ENCODE results near the gene LCOR. TPM values are rescaled to one million over a fixed set of nuclear protein-coding genes. Genes with fewer than 3 reads are reported as not detected.

LCOR gene
- total RNA-seq, 1 experiment from 2014 or later: 39.2 TPM

DNA sequence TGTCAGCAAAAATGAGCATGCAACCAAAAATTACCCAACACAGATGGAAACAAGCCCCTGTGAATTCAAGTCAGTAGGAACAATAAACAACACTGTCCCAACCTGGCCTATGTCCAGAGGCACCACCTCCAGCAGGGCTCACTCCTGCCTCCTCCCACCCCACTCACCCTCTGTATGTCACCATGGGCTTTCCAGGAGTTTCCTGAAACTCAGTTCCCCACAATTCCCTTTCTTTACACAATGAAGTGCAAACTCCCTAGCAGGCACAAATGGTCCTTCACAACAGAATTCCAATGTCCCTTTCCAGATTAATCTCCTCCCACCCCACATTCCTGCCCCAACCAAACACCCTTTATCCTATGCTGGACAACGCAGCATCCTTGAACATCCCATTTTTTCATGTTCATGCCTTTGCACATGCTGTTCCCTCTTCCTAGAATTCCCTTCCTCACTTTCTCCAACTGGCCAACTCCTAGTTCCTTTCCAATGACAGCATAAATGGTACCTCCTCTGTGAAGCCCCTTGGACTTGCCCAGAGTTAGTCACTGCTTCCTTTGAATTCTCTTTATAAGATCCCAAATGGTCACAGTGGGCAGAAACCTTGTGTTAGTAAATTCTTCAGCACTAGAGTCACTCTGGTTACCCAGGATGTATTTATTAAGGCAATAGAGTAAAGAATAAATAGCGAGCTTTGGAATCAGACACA is 196.2 kb downstream of the LCOR start:
- no TSS peak for BruUV-seq (replicated peaks)
- Histone ChIP-seq H3K4me1 (ENCODE audit: insufficient read depth, low read length, poor library complexity, severe bottlenecking) (no peaks in the 10 kb centered on the region), H3K9me3 (ENCODE audit: low read depth, low read length, poor library complexity, severe bottlenecking) (no peaks in the 10 kb centered on the region), H3K4me3 (ENCODE audit: low read depth, low read length, poor library complexity, severe bottlenecking) (no peak overlapping the region), H3K36me3 (ENCODE audit: insufficient read depth, low read length, poor library complexity, severe bottlenecking) (no peaks in the 10 kb centered on the region), H3K27ac (ENCODE audit: low read depth, low read length, poor library complexity, severe bottlenecking) (no peak overlapping the region), H3K27me3 (replicated peaks; ENCODE audit: insufficient read depth, low read depth, low read length, poor library complexity) (no peaks in the 10 kb centered on the region)
- no peak for DNase-seq (ENCODE audit: low spot score)
- CTCF ChIA-PET: no interaction called here
- no peak for TF ChIP-seq EZH2 (IDR thresholded peaks at IDR 0.05; ENCODE audit: borderline replicate concordance, low read depth, low read length, poor library complexity, severe bottlenecking)
- TF ChIP-seq, protein P1, sequence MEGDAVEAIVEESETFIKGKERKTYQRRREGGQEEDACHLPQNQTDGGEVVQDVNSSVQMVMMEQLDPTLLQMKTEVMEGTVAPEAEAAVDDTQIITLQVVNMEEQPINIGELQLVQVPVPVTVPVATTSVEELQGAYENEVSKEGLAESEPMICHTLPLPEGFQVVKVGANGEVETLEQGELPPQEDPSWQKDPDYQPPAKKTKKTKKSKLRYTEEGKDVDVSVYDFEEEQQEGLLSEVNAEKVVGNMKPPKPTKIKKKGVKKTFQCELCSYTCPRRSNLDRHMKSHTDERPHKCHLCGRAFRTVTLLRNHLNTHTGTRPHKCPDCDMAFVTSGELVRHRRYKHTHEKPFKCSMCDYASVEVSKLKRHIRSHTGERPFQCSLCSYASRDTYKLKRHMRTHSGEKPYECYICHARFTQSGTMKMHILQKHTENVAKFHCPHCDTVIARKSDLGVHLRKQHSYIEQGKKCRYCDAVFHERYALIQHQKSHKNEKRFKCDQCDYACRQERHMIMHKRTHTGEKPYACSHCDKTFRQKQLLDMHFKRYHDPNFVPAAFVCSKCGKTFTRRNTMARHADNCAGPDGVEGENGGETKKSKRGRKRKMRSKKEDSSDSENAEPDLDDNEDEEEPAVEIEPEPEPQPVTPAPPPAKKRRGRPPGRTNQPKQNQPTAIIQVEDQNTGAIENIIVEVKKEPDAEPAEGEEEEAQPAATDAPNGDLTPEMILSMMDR (conservative IDR thresholded peaks at IDR 0.05; ENCODE audit: low read depth, low read length): no peak
- POLR2A ChIA-PET (ENCODE audit: low non-redundant PET): interaction anchor here (0.8 kb wide), 1 partner anchor 192 kb away, joined by 3 read pairs; no protein-coding TSS in a partner anchor
- intact Hi-C loops (cut with micrococcal nuclease; ENCODE audit: unreplicated experiment): loop anchor here (5.0 to 10.0 kb wide), 4 partner anchors 116 to 631 kb away; no protein-coding TSS in a partner anchor

DNA sequence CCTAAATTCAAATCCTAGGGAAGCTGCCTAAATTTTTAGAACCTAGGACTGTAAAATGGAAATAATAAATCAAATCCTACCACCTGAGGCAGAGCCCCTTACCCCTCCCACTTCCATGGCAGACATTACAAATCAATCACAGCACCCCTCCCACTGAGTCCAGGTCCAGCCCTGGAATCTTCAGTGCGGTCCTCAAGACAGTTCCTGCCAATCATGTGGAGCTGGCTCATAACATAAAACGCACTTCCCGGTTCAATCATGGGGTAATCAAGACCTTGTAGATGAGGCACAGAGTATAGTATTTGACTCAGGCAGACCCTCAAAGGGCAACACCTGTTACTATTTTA is 196.7 kb downstream of the LCOR start:
- Histone ChIP-seq H3K4me1 (ENCODE audit: insufficient read depth, low read length, poor library complexity, severe bottlenecking) (no peaks in the 10 kb centered on the region), H3K27ac (ENCODE audit: low read depth, low read length, poor library complexity, severe bottlenecking) (no peak overlapping the region), H3K9me3 (ENCODE audit: low read depth, low read length, poor library complexity, severe bottlenecking) (no peaks in the 10 kb centered on the region), H3K4me3 (ENCODE audit: low read depth, low read length, poor library complexity, severe bottlenecking) (no peak overlapping the region), H3K36me3 (ENCODE audit: insufficient read depth, low read length, poor library complexity, severe bottlenecking) (no peaks in the 10 kb centered on the region), H3K27me3 (replicated peaks; ENCODE audit: insufficient read depth, low read depth, low read length, poor library complexity) (no peaks in the 10 kb centered on the region)
- DNase-seq (ENCODE audit: low spot score): no peak
- TF ChIP-seq, protein P1 (conservative IDR thresholded peaks at IDR 0.05; ENCODE audit: low read depth, low read length): no peak
- no peak for TF ChIP-seq EZH2 (IDR thresholded peaks at IDR 0.05; ENCODE audit: borderline replicate concordance, low read depth, low read length, poor library complexity, severe bottlenecking)
- BruUV-seq (replicated peaks): no TSS peak
- CTCF ChIA-PET: no interaction called here
- POLR2A ChIA-PET (ENCODE audit: low non-redundant PET): no interaction called here
- intact Hi-C loops (cut with micrococcal nuclease; ENCODE audit: unreplicated experiment): loop anchor here (5.0 to 10.0 kb wide), 4 partner anchors 117 to 632 kb away; no protein-coding TSS in a partner anchor

DNA sequence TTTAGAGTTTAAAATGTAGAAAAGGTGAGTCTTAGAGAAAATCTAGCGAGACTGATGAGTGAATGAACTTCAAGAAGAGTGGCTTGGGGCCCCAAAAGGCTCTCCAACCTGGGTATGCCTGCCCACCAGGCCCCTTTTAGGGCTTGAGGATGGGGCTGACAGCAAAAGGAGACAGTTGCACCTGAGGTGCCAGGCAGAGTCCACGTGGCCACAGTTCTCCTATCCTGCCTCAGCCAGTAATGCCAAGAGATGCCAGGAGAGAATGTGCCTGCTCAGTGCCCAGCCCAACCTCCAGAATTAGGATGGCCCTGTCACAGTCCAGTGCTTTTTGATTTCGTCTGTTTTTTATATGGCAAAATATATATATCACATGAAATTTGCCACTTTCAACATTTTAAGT is 197.2 kb downstream of the LCOR start:
- no peak for DNase-seq (ENCODE audit: low spot score)
- H3K27me3 ChIP-seq (replicated peaks; ENCODE audit: insufficient read depth, low read depth, low read length, poor library complexity): no peaks in the 10 kb centered on the region
- CTCF ChIA-PET: no interaction called here
- no peaks in the 10 kb centered on the region for H3K36me3 ChIP-seq (ENCODE audit: insufficient read depth, low read length, poor library complexity, severe bottlenecking)
- no peak for TF ChIP-seq EZH2 (IDR thresholded peaks at IDR 0.05; ENCODE audit: borderline replicate concordance, low read depth, low read length, poor library complexity, severe bottlenecking)
- TF ChIP-seq, protein P1 (conservative IDR thresholded peaks at IDR 0.05; ENCODE audit: low read depth, low read length): no peak
- no TSS peak for BruUV-seq (replicated peaks)
- no peaks in the 10 kb centered on the region for H3K4me1 ChIP-seq (ENCODE audit: insufficient read depth, low read length, poor library complexity, severe bottlenecking)
- H3K4me3 ChIP-seq (ENCODE audit: low read depth, low read length, poor library complexity, severe bottlenecking): no peak overlapping the region
- POLR2A ChIA-PET (ENCODE audit: low non-redundant PET): no interaction called here
- intact Hi-C loops (cut with micrococcal nuclease; ENCODE audit: unreplicated experiment): loop anchor here (5.0 to 10.0 kb wide), 4 partner anchors 117 to 632 kb away; no protein-coding TSS in a partner anchor
- no peaks in the 10 kb centered on the region for H3K9me3 ChIP-seq (ENCODE audit: low read depth, low read length, poor library complexity, severe bottlenecking)
- no peak overlapping the region for H3K27ac ChIP-seq (ENCODE audit: low read depth, low read length, poor library complexity, severe bottlenecking)

Data from A673 (cell line).